ENCODE data around the gene KIT.

Gene KIT

DNA sequence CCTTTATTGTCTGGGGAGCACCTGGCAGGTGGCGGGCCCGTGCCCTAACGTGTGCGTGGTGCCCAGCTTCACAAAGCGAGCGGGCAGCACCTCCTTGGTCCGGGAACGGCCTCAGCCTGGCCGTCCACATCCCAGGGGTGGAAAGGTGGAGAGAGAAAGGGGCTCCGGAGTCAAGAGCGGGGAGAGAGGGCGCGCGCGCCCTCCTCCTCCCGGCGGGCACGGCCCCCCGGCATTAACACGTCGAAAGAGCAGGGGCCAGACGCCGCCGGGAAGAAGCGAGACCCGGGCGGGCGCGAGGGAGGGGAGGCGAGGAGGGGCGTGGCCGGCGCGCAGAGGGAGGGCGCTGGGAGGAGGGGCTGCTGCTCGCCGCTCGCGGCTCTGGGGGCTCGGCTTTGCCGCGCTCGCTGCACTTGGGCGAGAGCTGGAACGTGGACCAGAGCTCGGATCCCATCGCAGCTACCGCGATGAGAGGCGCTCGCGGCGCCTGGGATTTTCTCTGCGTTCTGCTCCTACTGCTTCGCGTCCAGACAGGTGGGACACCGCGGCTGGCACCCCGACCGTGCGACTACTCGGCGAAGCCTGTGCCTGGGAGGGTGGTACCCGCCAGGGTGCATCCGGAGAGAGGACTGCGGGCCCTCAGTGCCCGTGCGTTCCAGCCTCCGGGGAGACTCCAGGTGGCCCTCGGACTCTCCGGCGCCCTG, at the start of gene KIT:
KIT (plus strand) TSS at position 407 of the 701 bp plus-strand sequence; CDS start at position 465, 58 bp downstream.
- Histone ChIP-seq H3K4me1 (ENCODE audit: insufficient read depth, low read length, poor library complexity, severe bottlenecking) (no peaks in the 10 kb centered on the region), H3F3A (ENCODE audit: low read depth) (no peaks in the 10 kb centered on the region), H2AFZ (ENCODE audit: low read length) (no peak within 1 kb of the TSS), H3K9me2 (replicated peaks; ENCODE audit: low read depth, low read length) (no peaks in the 10 kb centered on the region), H3K4me2 (ENCODE audit: low read depth, low read length, poor library complexity, severe bottlenecking) (no peak within 1 kb of the TSS), H3K4me3 (ENCODE audit: low read length, poor library complexity, severe bottlenecking) (no peak within 1 kb of the TSS), H3K9ac (ENCODE audit: low read depth, low read length, poor library complexity, severe bottlenecking) (no peak within 1 kb of the TSS), H3K9me3 (ENCODE audit: insufficient read depth, low read depth, low read length) (no peaks in the 10 kb centered on the region), H4K20me1 (ENCODE audit: insufficient read depth, low read length, poor library complexity, severe bottlenecking) (no peaks in the 10 kb centered on the region), H3K36me3 (ENCODE audit: insufficient read depth, low read length) (no peaks in the 10 kb centered on the region), H3K27me3 (ENCODE audit: insufficient read depth, low read length, poor library complexity, severe bottlenecking) (no peaks in the 10 kb centered on the region), H3K79me2 (ENCODE audit: insufficient read depth, low read length) (no peaks in the 10 kb centered on the region)
- TF ChIP-seq, protein P1, sequence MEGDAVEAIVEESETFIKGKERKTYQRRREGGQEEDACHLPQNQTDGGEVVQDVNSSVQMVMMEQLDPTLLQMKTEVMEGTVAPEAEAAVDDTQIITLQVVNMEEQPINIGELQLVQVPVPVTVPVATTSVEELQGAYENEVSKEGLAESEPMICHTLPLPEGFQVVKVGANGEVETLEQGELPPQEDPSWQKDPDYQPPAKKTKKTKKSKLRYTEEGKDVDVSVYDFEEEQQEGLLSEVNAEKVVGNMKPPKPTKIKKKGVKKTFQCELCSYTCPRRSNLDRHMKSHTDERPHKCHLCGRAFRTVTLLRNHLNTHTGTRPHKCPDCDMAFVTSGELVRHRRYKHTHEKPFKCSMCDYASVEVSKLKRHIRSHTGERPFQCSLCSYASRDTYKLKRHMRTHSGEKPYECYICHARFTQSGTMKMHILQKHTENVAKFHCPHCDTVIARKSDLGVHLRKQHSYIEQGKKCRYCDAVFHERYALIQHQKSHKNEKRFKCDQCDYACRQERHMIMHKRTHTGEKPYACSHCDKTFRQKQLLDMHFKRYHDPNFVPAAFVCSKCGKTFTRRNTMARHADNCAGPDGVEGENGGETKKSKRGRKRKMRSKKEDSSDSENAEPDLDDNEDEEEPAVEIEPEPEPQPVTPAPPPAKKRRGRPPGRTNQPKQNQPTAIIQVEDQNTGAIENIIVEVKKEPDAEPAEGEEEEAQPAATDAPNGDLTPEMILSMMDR (conservative IDR thresholded peaks at IDR 0.05; ENCODE audit: low read length) = no peak
- no peak for TF ChIP-seq EZH2phosphoT487 (IDR thresholded peaks at IDR 0.05; ENCODE audit: borderline replicate concordance)

DNA sequence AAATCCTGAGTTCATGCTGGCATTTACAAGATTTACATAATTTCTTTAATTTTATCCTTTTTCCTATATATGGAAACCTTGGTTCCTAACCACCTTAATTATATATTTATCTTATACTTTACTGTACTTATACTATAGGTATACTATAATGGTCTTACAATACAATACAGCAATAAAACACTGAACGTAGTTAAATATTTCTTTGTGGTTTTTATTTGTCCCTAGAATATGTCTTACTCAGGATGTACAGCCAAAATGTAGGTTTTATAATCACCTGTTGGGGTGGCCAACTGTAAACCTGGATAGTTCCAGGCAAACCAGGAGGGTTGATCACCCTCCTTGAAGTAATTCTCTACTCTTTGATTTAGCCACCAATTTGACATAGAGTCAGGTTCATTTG, 48.4 kb upstream of the KIT start:
- H3K4me1 ChIP-seq (ENCODE audit: insufficient read depth, low read length, poor library complexity, severe bottlenecking) = no peaks in the 10 kb centered on the region
- TF ChIP-seq, protein P1 (conservative IDR thresholded peaks at IDR 0.05; ENCODE audit: low read length) = no peak
- TF ChIP-seq EZH2phosphoT487 (IDR thresholded peaks at IDR 0.05; ENCODE audit: borderline replicate concordance) = no peak
- no peaks in the 10 kb centered on the region for H3K27me3 ChIP-seq (ENCODE audit: insufficient read depth, low read length, poor library complexity, severe bottlenecking)
- H3K9me3 ChIP-seq (ENCODE audit: insufficient read depth, low read depth, low read length) = no peaks in the 10 kb centered on the region
- no peak overlapping the region for H2AFZ ChIP-seq (ENCODE audit: low read length)
- H3K4me2 ChIP-seq (ENCODE audit: low read depth, low read length, poor library complexity, severe bottlenecking) = no peak overlapping the region
- no peak overlapping the region for H3K4me3 ChIP-seq (ENCODE audit: low read length, poor library complexity, severe bottlenecking)
- H3K9me2 ChIP-seq (replicated peaks; ENCODE audit: low read depth, low read length) = no peaks in the 10 kb centered on the region
- H3F3A ChIP-seq (ENCODE audit: low read depth) = no peaks in the 10 kb centered on the region
- no peaks in the 10 kb centered on the region for H3K36me3 ChIP-seq (ENCODE audit: insufficient read depth, low read length)
- no peaks in the 10 kb centered on the region for H4K20me1 ChIP-seq (ENCODE audit: insufficient read depth, low read length, poor library complexity, severe bottlenecking)
- no peaks in the 10 kb centered on the region for H3K79me2 ChIP-seq (ENCODE audit: insufficient read depth, low read length)
- no peak overlapping the region for H3K9ac ChIP-seq (ENCODE audit: low read depth, low read length, poor library complexity, severe bottlenecking)

DNA sequence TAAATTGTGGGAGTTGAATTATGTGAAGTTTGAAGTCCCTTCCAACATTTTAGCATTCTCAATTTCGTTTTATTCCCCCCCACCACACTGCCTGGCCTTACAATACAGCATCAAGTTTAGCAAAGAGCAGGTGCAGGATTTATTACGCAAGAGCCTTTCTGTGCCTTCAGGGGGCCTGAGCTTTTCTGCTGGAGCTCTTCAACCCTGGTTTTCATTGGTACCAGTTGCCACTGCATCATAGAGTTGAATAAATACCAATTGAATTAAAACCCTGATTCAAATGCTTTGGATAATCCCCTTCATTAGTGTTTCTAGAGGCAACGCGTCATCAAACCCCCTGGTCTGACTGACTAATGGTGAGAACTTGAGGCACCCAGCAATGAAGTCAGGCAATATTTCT, 43.6 kb upstream of the KIT start:
- Histone ChIP-seq H4K20me1 (ENCODE audit: insufficient read depth, low read length, poor library complexity, severe bottlenecking) (no peaks in the 10 kb centered on the region), H3K4me3 (ENCODE audit: low read length, poor library complexity, severe bottlenecking) (no peak overlapping the region), H2AFZ (ENCODE audit: low read length) (no peak overlapping the region), H3K36me3 (ENCODE audit: insufficient read depth, low read length) (no peaks in the 10 kb centered on the region), H3F3A (ENCODE audit: low read depth) (no peaks in the 10 kb centered on the region), H3K4me1 (ENCODE audit: insufficient read depth, low read length, poor library complexity, severe bottlenecking) (no peaks in the 10 kb centered on the region), H3K9me2 (replicated peaks; ENCODE audit: low read depth, low read length) (no peaks in the 10 kb centered on the region), H3K27me3 (ENCODE audit: insufficient read depth, low read length, poor library complexity, severe bottlenecking) (no peaks in the 10 kb centered on the region), H3K4me2 (ENCODE audit: low read depth, low read length, poor library complexity, severe bottlenecking) (no peak overlapping the region), H3K9ac (ENCODE audit: low read depth, low read length, poor library complexity, severe bottlenecking) (no peak overlapping the region), H3K79me2 (ENCODE audit: insufficient read depth, low read length) (no peaks in the 10 kb centered on the region), H3K9me3 (ENCODE audit: insufficient read depth, low read depth, low read length) (no peaks in the 10 kb centered on the region)
- TF ChIP-seq, protein P1 (conservative IDR thresholded peaks at IDR 0.05; ENCODE audit: low read length) = no peak
- TF ChIP-seq EZH2phosphoT487 (IDR thresholded peaks at IDR 0.05; ENCODE audit: borderline replicate concordance) = no peak

Data from Loucy (cell line).